ENCODE data around the gene DUSP1.

DNA sequence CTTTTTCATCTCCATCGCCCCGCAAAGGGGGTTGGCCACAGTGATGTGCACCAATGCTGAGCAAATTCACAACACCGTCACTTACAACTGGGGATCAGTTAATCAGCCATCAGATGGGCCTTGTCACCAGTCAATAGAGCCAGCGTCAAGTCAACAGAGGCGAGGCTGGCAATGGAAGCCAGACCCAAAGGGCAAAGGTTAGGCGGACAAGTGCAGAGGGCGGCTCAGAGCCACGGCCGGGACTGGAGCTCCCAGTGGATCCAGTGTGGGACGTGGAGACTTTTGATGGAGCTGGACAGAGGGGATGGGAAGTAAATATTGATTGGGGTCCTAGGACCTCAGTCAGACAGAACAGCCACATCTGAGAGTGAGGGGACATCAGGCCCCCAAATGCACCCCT, 45.7 kb downstream of the DUSP1 start:
- TF ChIP-seq, protein P1, sequence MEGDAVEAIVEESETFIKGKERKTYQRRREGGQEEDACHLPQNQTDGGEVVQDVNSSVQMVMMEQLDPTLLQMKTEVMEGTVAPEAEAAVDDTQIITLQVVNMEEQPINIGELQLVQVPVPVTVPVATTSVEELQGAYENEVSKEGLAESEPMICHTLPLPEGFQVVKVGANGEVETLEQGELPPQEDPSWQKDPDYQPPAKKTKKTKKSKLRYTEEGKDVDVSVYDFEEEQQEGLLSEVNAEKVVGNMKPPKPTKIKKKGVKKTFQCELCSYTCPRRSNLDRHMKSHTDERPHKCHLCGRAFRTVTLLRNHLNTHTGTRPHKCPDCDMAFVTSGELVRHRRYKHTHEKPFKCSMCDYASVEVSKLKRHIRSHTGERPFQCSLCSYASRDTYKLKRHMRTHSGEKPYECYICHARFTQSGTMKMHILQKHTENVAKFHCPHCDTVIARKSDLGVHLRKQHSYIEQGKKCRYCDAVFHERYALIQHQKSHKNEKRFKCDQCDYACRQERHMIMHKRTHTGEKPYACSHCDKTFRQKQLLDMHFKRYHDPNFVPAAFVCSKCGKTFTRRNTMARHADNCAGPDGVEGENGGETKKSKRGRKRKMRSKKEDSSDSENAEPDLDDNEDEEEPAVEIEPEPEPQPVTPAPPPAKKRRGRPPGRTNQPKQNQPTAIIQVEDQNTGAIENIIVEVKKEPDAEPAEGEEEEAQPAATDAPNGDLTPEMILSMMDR (IDR thresholded peaks at IDR 0.05), result no peak
- TF ChIP-seq EZH2 (IDR thresholded peaks at IDR 0.05) (no peak), EZH2phosphoT487 (IDR thresholded peaks at IDR 0.05) (no peak)

Measured in neural progenitor cell (in vitro differentiated cells).